Uterus (tissue), 4 donors: Measurements from ENCODE around the gene ZNF547. TPM values are rescaled to one million over a fixed set of nuclear protein-coding genes. Genes with fewer than 3 reads are reported as not detected.

Experiments
- DNase-seq, 2 donors: peaks; one replicate each; pipeline ENCODE4 v3.0.0-alpha.2; 2019 to 2020
- H3K27ac ChIP-seq, 2 donors: fragments of 200-600 bp; sonication (generic); 1 replicate in 1 of 2; 2 replicates in 1 of 2; pipeline ENCODE4 v1.5.1; 2016 to 2018
- H3K27me3 ChIP-seq, 2 donors: fragments of 200-600 bp; sonication (generic); one replicate each; pipeline ENCODE4 v1.5.1; 2018 to 2019; ENCODE audit warnings: control low read depth in 1 of 2
- H3K36me3 ChIP-seq, 2 donors: fragments of 200-600 bp; sonication (generic); one replicate each; pipeline ENCODE4 v1.5.1; 2019; ENCODE audit warnings: control low read depth in 1 of 2
- H3K4me1 ChIP-seq, 2 donors: fragments of 200-600 bp; sonication (generic); one replicate each; pipeline ENCODE4 v1.5.1; 2018 to 2019; ENCODE audit warnings: control low read depth in 1 of 2
- H3K4me3 ChIP-seq, 2 donors: fragments of 200-600 bp; sonication (generic); 1 replicate in 1 of 2; 2 replicates in 1 of 2; pipeline ENCODE4 v1.5.1; 2018 to 2019; ENCODE audit warnings: mild to moderate bottlenecking in 1 of 2
- H3K9me3 ChIP-seq, 2 donors: fragments of 200-600 bp; sonication (generic); one replicate each; pipeline ENCODE4 v1.5.1; 2019; ENCODE audit warnings: control low read depth in 1 of 2
- CTCF ChIP-seq, 4 experiments: fragments of 200-600 bp in 2 of 4; fragments of 450-650 bp in 2 of 4; sonication (generic) in 2 of 4; IDR thresholded peaks; one replicate each; pipeline ENCODE4 v1.5.1; 2016 to 2019; ENCODE audit warnings: antibody characterized with exemption in 4 of 4, mild to moderate bottlenecking in 2 of 4, moderate library complexity in 1 of 4
- POLR2A ChIP-seq, 2 donors: fragments of 450-650 bp; IDR thresholded peaks; one replicate each; pipeline ENCODE4 v1.6.1; 2016; ENCODE audit warnings: antibody characterized with exemption in 2 of 2, mild to moderate bottlenecking in 1 of 2, moderate library complexity in 1 of 2
- intact Hi-C: fragments of 100-400 bp; cut with DNase I; formaldehyde crosslinking; loops from one replicate; pipeline ENCODE4 v1.15.1; 2023; ENCODE audit warnings: low total_unique reads
- total RNA-seq, 4 donors: library from RNA; depleted of rRNA in 3 of 4; stranded (reverse); fragments of >200 nt in 3 of 4; gene quantifications; one replicate each; pipeline versions ENCODE4 v1.1.0 to v1.2.4, GENCODE V29; 2014 to 2023
- donor health status: DM: yes; HTN: yes; CAD: no.

Gene ZNF547
- total RNA-seq, 4 donors from 2014 or later, result 2.1 to 5.7 TPM; not detected in 2

DNA sequence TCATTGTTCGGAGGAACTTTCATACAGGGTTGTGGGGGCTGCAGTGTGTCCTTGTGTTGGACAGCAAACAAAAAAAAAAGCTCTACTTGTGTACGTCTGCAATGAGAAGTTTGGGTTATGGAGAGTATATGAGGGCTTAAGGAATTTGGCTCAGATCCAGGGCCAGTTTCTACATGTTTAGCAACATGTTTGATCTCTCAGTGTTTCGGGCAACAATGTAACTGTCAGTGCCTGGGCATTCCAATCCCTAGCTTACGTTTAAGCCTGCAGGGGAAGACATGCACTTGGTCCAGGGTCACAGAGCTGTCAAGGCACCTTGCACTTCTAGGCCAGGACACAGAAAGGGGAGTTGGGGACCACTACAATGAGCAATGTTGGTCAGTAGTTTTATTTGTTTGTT is 29.2 kb upstream of the ZNF547 start:
- H3K36me3 ChIP-seq, result no peaks in the 10 kb centered on the region
- H3K27me3 ChIP-seq, result no peaks in the 10 kb centered on the region
- intact Hi-C loops, result no loop called here
- DNase-seq, result no peak
- H3K4me1 ChIP-seq, result no peaks in the 10 kb centered on the region
- no peak overlapping the region for H3K27ac ChIP-seq
- H3K9me3 ChIP-seq, result peaks cover 0 to 25% of the 10 kb centered on the region in 2 donors
- no peak for TF ChIP-seq POLR2A (IDR thresholded peaks at IDR 0.05)
- no peak for TF ChIP-seq CTCF (IDR thresholded peaks at IDR 0.05)
- no peak overlapping the region for H3K4me3 ChIP-seq

GRCh38 chr19:57338877-57339276 is 24.5 kb upstream of the ZNF547 start:
- Histone ChIP-seq H3K9me3 (peaks cover 0 to 6% of the 10 kb centered on the region in 2 donors), H3K36me3 (no peaks in the 10 kb centered on the region), H3K4me3 (no peak overlapping the region), H3K27me3 (no peaks in the 10 kb centered on the region), H3K27ac (no peak overlapping the region), H3K4me1 (no peaks in the 10 kb centered on the region)
- intact Hi-C loops, result no loop called here
- DNase-seq, result no peak
- TF ChIP-seq CTCF (IDR thresholded peaks at IDR 0.05) (no peak), POLR2A (IDR thresholded peaks at IDR 0.05) (no peak)

- Histone ChIP-seq H3K36me3 (no peaks in the 10 kb centered on the region), H3K4me3 (no peak overlapping the region), H3K4me1 (no peaks in the 10 kb centered on the region), H3K27ac (no peak overlapping the region), H3K9me3 (no peaks in the 10 kb centered on the region), H3K27me3 (no peaks in the 10 kb centered on the region)
- TF ChIP-seq CTCF (IDR thresholded peaks at IDR 0.05) (no peak), POLR2A (IDR thresholded peaks at IDR 0.05) (no peak)
- DNase-seq, result no peak
- intact Hi-C loops, result no loop called here
Observed at GRCh38 chr19:57342582-57342981, 20.8 kb upstream of the ZNF547 start.

DNA sequence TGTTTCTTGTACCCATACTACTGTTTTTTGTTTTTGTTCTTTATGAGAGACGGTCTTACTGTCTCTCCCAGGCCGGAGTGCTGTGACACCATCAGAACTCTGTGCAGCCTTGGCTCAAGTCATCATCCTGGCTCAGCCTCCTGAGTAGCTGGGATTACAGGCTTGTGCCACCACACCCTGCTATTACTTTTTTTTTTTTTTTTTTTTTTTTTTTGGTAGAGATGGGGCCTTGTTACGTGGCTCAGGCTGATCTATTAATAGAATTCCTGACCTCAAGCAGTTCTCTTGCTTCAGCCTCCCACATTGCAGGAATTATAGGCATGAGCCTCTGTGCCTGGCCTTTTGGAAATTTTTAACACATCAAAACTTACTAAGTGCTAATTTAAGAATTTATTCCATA is 15.2 kb upstream of the ZNF547 start:
- Histone ChIP-seq H3K36me3 (no peaks in the 10 kb centered on the region), H3K4me1 (peaks cover 0 to 4% of the 10 kb centered on the region in 2 donors), H3K9me3 (peaks cover 0 to 11% of the 10 kb centered on the region in 2 donors), H3K4me3 (no peak overlapping the region), H3K27me3 (no peaks in the 10 kb centered on the region), H3K27ac (no peak overlapping the region)
- no peak for TF ChIP-seq CTCF (IDR thresholded peaks at IDR 0.05)
- no peak for TF ChIP-seq POLR2A (IDR thresholded peaks at IDR 0.05)
- no peak for DNase-seq
- intact Hi-C loops, result no loop called here

- intact Hi-C loops, result no loop called here
- peaks cover 0 to 4% of the 10 kb centered on the region in 2 donors for H3K4me1 ChIP-seq
Observed at GRCh38 chr19:57350877-57351805, 12.2 kb upstream of the ZNF547 start, which contains the start of gene ZNF304. Gene ZNF304 (plus strand): TSS chr19:57351271. CDS start chr19:57351665, 394 bp downstream.

More at GRCh38 chr19:57350877-57351805, 12.2 kb upstream of the ZNF547 start, which contains the start of gene ZNF304:
- DNase-seq, result peak; percentile 86 to 88
- Histone ChIP-seq H3K27me3 (no peaks in the 10 kb centered on the region), H3K9me3 (peaks cover 0 to 40% of the 10 kb centered on the region in 2 donors), H3K36me3 (no peaks in the 10 kb centered on the region), H3K27ac (peak within 1 kb of the TSS; percentile 32 to 37), H3K4me3 (peak within 1 kb of the TSS; percentile 66 to 77)
- no peak for TF ChIP-seq CTCF (IDR thresholded peaks at IDR 0.05)
- TF ChIP-seq POLR2A (IDR thresholded peaks at IDR 0.05), result peak in 1 of 2 donors; percentile 5
